Activated CD8-positive, alpha-beta memory T cell treated with anti-CD3 and anti-CD28 coated beads for 24 hours (primary cell): ENCODE data around the gene SPATS2.
"Not testable (repeated sequence)": the region's sequence is repeated elsewhere in the genome, so short reads cannot be mapped to it uniquely, and the experiment has no call there.

Experiments
- DNase-seq: peaks from one replicate; pipeline ENCODE4 v3.0.0-alpha.2; 2020

The SPATS2 gene

GRCh38 chr12:49525942-49526341, 158.7 kb downstream of the SPATS2 start:
- no peak for DNase-seq

- DNase-seq, result no peak
Measured at GRCh38 chr12:49527361-49528130, 160.3 kb downstream of the SPATS2 start.

GRCh38 chr12:49529414-49529813, 162.2 kb downstream of the SPATS2 start:
- no peak for DNase-seq

- DNase-seq, result no peak
Measured at GRCh38 chr12:49531745-49532144, 164.5 kb downstream of the SPATS2 start.

GRCh38 chr12:49533331-49533730, 166.1 kb downstream of the SPATS2 start:
- DNase-seq, result no peak

GRCh38 chr12:49534122-49534521, 166.9 kb downstream of the SPATS2 start:
- not testable (repeated sequence) for DNase-seq

GRCh38 chr12:49534731-49535278, 167.5 kb downstream of the SPATS2 start:
- no peak for DNase-seq

GRCh38 chr12:49535921-49536525, 168.8 kb downstream of the SPATS2 start:
- DNase-seq, result no peak

- DNase-seq, result no peak
Measured at GRCh38 chr12:49536526-49537071, 169.3 kb downstream of the SPATS2 start.

- no peak for DNase-seq
Measured at GRCh38 chr12:49537231-49537751, 170.0 kb downstream of the SPATS2 start.

GRCh38 chr12:49537752-49538509, 170.7 kb downstream of the SPATS2 start:
- peak; percentile 72 for DNase-seq

- DNase-seq, result peak; percentile 91
Measured at GRCh38 chr12:49538510-49539403, 171.5 kb downstream of the SPATS2 start, which contains the start of gene KCNH3. KCNH3 (plus strand) TSS chr12:49539030; CDS start chr12:49539417, 387 bp downstream.

GRCh38 chr12:49539406-49540228, 172.4 kb downstream of the SPATS2 start:
- peak; percentile 64 for DNase-seq

- no peak for DNase-seq
Measured at GRCh38 chr12:49540229-49541139, 173.2 kb downstream of the SPATS2 start.

- no peak for DNase-seq
Measured at GRCh38 chr12:49541140-49541861, 174.0 kb downstream of the SPATS2 start.

GRCh38 chr12:49541911-49542505, 174.7 kb downstream of the SPATS2 start:
- no peak for DNase-seq

- no peak for DNase-seq
Measured at GRCh38 chr12:49542592-49543160, 175.4 kb downstream of the SPATS2 start.
